HG02623 (cell line): ENCODE data around the gene NDUFAB1.
"Not testable (repeated sequence)": the region's sequence is repeated elsewhere in the genome, so short reads cannot be mapped to it uniquely, and the experiment has no call there.

ENCODE experiments used
- ATAC-seq: cut with Tn5 transposase; IDR thresholded peaks from one replicate; pipeline ENCODE4 v1.9.1; 2021; ENCODE audit warnings: moderate library complexity; ENCODE audit not compliant: unreplicated experiment

The NDUFAB1 gene

GRCh38 chr16:23584186-23585076, 11.7 kb downstream of the NDUFAB1 start:
- ATAC-seq = no peak

- not testable (repeated sequence) for ATAC-seq
Observed at GRCh38 chr16:23583271-23583670, 12.8 kb downstream of the NDUFAB1 start.

- no peak for ATAC-seq
Observed at GRCh38 chr16:23581764-23582163, 14.4 kb downstream of the NDUFAB1 start.

GRCh38 chr16:23580391-23580790, 15.7 kb downstream of the NDUFAB1 start:
- no peak for ATAC-seq

GRCh38 chr16:23579371-23579770, 16.7 kb downstream of the NDUFAB1 start:
- no peak for ATAC-seq

GRCh38 chr16:23578101-23578830, 17.9 kb downstream of the NDUFAB1 start:
- no peak for ATAC-seq

GRCh38 chr16:23577493-23577892, 18.6 kb downstream of the NDUFAB1 start:
- ATAC-seq = no peak

- no peak for ATAC-seq
Observed at GRCh38 chr16:23575834-23576233, 20.3 kb downstream of the NDUFAB1 start.

GRCh38 chr16:23573817-23574216, 22.3 kb downstream of the NDUFAB1 start:
- no peak for ATAC-seq

- no peak for ATAC-seq
Observed at GRCh38 chr16:23572394-23572793, 23.7 kb downstream of the NDUFAB1 start.

- ATAC-seq = no peak
Observed at GRCh38 chr16:23571895-23572294, 24.2 kb downstream of the NDUFAB1 start.

- ATAC-seq = no peak
Observed at GRCh38 chr16:23570992-23571632, 25.0 kb downstream of the NDUFAB1 start.

GRCh38 chr16:23567602-23568001, 28.5 kb downstream of the NDUFAB1 start:
- no peak for ATAC-seq

- no peak for ATAC-seq
Observed at GRCh38 chr16:23566724-23567123, 29.4 kb downstream of the NDUFAB1 start.

- no peak for ATAC-seq
Observed at GRCh38 chr16:23564575-23565363, 31.3 kb downstream of the NDUFAB1 start.

- ATAC-seq = no peak
Observed at GRCh38 chr16:23563186-23563585, 32.9 kb downstream of the NDUFAB1 start.

- no peak for ATAC-seq
Observed at GRCh38 chr16:23562505-23562904, 33.6 kb downstream of the NDUFAB1 start.

- ATAC-seq = no peak
Observed at GRCh38 chr16:23561586-23561985, 34.5 kb downstream of the NDUFAB1 start.

GRCh38 chr16:23557779-23558702, 38.1 kb downstream of the NDUFAB1 start:
- peak; percentile 2 for ATAC-seq
